ENCODE measurements around the gene RHOBTB1. TPM values are rescaled to one million over a fixed set of nuclear protein-coding genes. Genes with fewer than 3 reads are reported as not detected.

RHOBTB1 gene
- total RNA-seq, 1 donor from 2014 or later, result 21.5 TPM

DNA sequence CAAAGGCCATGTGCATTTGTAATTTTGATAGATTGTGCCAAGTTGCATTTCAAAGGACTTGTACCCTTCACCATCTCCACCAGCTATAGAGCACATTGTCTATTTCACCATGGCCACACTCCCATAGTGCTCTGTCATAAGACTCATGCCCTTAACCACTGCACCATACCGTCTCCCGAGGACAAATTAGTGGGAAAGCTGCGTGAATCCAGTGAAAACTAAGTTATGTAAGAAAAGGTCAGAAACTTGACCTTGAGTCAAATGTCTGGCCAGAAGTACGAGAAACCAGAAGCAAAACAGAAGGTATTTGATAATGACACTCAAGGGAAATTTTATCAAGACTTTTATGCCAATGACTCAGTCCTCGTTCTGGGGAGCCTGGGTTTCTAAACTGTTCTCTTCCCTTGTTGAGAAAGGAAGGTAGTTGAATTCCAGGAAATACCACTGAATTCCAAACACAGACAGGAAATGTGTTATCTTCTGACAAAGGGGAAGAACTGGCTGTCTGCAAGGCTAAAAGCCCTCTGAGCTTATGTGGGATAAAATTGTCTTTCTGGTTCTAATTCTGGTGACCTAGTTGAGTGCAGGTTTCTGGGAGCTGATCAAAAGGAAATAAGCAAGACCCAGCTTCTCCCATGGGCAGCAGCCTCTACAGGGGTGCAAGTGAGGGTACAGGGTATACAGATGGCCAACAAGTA, 116.0 kb downstream of the RHOBTB1 start:
- Histone ChIP-seq H3K27me3 (no peaks in the 10 kb centered on the region), H3K4me3 (no peak overlapping the region), H3K9me3 (ENCODE audit: low read depth) (no peaks in the 10 kb centered on the region), H3F3A (ENCODE audit: low read depth) (no peaks in the 10 kb centered on the region), H3K79me2 (ENCODE audit: low read depth) (no peaks in the 10 kb centered on the region), H3K36me3 (no peaks in the 10 kb centered on the region), H2AFZ (replicated peaks) (no peak overlapping the region), H3K9ac (no peak overlapping the region), H4K20me1 (ENCODE audit: low read depth) (no peaks in the 10 kb centered on the region), H3K4me2 (no peak overlapping the region), H3K4me1 (no peaks in the 10 kb centered on the region), H3K27ac (no peak overlapping the region)
- Mint-ChIP-seq H3K27me3 (ENCODE audit: insufficient read depth, low read depth) (peaks cover 2% of the 10 kb centered on the region), H3K9me3 (no peaks in the 10 kb centered on the region), H3K36me3 (no peaks in the 10 kb centered on the region), H3K27ac (no peak overlapping the region), H3K4me1 (no peaks in the 10 kb centered on the region), H3K4me3 (no peak overlapping the region)
- TF ChIP-seq EZH2phosphoT487 (IDR thresholded peaks at IDR 0.05), result no peak
- no peak for TF ChIP-seq EZH2 (IDR thresholded peaks at IDR 0.05)
- TF ChIP-seq, protein P1, sequence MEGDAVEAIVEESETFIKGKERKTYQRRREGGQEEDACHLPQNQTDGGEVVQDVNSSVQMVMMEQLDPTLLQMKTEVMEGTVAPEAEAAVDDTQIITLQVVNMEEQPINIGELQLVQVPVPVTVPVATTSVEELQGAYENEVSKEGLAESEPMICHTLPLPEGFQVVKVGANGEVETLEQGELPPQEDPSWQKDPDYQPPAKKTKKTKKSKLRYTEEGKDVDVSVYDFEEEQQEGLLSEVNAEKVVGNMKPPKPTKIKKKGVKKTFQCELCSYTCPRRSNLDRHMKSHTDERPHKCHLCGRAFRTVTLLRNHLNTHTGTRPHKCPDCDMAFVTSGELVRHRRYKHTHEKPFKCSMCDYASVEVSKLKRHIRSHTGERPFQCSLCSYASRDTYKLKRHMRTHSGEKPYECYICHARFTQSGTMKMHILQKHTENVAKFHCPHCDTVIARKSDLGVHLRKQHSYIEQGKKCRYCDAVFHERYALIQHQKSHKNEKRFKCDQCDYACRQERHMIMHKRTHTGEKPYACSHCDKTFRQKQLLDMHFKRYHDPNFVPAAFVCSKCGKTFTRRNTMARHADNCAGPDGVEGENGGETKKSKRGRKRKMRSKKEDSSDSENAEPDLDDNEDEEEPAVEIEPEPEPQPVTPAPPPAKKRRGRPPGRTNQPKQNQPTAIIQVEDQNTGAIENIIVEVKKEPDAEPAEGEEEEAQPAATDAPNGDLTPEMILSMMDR (IDR thresholded peaks at IDR 0.05), result no peak
- DNase-seq (ENCODE audit: low spot score), result no peak

- Histone ChIP-seq H3K9me3 (ENCODE audit: low read depth) (no peaks in the 10 kb centered on the region), H3K4me3 (no peak overlapping the region), H3K4me1 (no peaks in the 10 kb centered on the region), H2AFZ (replicated peaks) (no peak overlapping the region), H3K36me3 (no peaks in the 10 kb centered on the region), H3K4me2 (no peak overlapping the region), H3K79me2 (ENCODE audit: low read depth) (no peaks in the 10 kb centered on the region), H4K20me1 (ENCODE audit: low read depth) (no peaks in the 10 kb centered on the region), H3K27ac (no peak overlapping the region), H3K9ac (no peak overlapping the region), H3F3A (ENCODE audit: low read depth) (no peaks in the 10 kb centered on the region), H3K27me3 (no peaks in the 10 kb centered on the region)
- H3K27me3 Mint-ChIP-seq (ENCODE audit: insufficient read depth, low read depth), result peaks cover 2% of the 10 kb centered on the region
- H3K36me3 Mint-ChIP-seq, result no peaks in the 10 kb centered on the region
- H3K9me3 Mint-ChIP-seq, result no peaks in the 10 kb centered on the region
- TF ChIP-seq, protein P1 (IDR thresholded peaks at IDR 0.05), result no peak
- TF ChIP-seq EZH2 (IDR thresholded peaks at IDR 0.05), result no peak
- no peak for TF ChIP-seq EZH2phosphoT487 (IDR thresholded peaks at IDR 0.05)
- no peak overlapping the region for H3K27ac Mint-ChIP-seq
- no peaks in the 10 kb centered on the region for H3K4me1 Mint-ChIP-seq
- no peak for DNase-seq (ENCODE audit: low spot score)
- H3K4me3 Mint-ChIP-seq, result no peak overlapping the region
Measured at GRCh38 chr10:60825520-60825919, 118.5 kb downstream of the RHOBTB1 start.

DNA sequence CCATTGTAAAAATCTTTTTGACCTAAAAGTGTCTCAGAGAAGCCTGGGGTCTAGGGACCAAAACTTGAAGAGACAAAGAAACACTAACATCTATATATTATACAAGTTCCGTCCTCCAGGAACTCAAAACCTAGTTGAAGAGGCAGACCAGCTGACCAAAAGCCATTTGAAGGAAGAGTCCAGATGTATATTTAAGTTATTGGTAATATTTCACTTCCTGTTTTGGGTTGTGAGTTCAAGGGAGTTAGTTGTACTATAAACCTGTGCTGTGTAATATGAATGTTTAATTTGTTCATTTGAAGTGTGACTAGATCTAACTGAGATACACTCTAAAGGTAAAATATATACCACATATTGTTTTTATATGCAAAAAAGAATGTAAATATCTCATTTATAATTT, 120.7 kb downstream of the RHOBTB1 start:
- Histone ChIP-seq H3F3A (ENCODE audit: low read depth) (no peaks in the 10 kb centered on the region), H3K4me3 (no peak overlapping the region), H3K4me2 (no peak overlapping the region), H3K27ac (no peak overlapping the region), H2AFZ (replicated peaks) (no peak overlapping the region), H3K79me2 (ENCODE audit: low read depth) (no peaks in the 10 kb centered on the region), H3K4me1 (no peaks in the 10 kb centered on the region), H3K27me3 (no peaks in the 10 kb centered on the region), H3K9me3 (ENCODE audit: low read depth) (no peaks in the 10 kb centered on the region), H3K9ac (no peak overlapping the region), H4K20me1 (ENCODE audit: low read depth) (no peaks in the 10 kb centered on the region), H3K36me3 (no peaks in the 10 kb centered on the region)
- DNase-seq (ENCODE audit: low spot score), result no peak
- no peak overlapping the region for H3K27ac Mint-ChIP-seq
- peaks cover 2% of the 10 kb centered on the region for H3K27me3 Mint-ChIP-seq (ENCODE audit: insufficient read depth, low read depth)
- TF ChIP-seq EZH2phosphoT487 (IDR thresholded peaks at IDR 0.05) (no peak), EZH2 (IDR thresholded peaks at IDR 0.05) (no peak)
- TF ChIP-seq, protein P1 (IDR thresholded peaks at IDR 0.05), result no peak
- H3K36me3 Mint-ChIP-seq, result no peaks in the 10 kb centered on the region
- no peak overlapping the region for H3K4me3 Mint-ChIP-seq
- H3K9me3 Mint-ChIP-seq, result no peaks in the 10 kb centered on the region
- H3K4me1 Mint-ChIP-seq, result no peaks in the 10 kb centered on the region
